GM18511 (cell line): ENCODE measurements around the gene TGFB3.
A peak's percentile ranks its signal among the peaks of the same experiment; 100 is the strongest.
"Not testable (repeated sequence)": the region's sequence is repeated elsewhere in the genome, so short reads cannot be mapped to it uniquely, and the experiment has no call there.

Source experiments
- ATAC-seq: cut with Tn5 transposase; IDR thresholded peaks from one replicate; pipeline ENCODE4 v1.9.1; 2021; ENCODE audit warnings: mild to moderate bottlenecking, moderate library complexity; ENCODE audit not compliant: unreplicated experiment

The TGFB3 gene

GRCh38 chr14:75961662-75962061 is 20.1 kb downstream of the TGFB3 start:
- ATAC-seq = no peak

GRCh38 chr14:75960231-75960630 is 21.6 kb downstream of the TGFB3 start:
- ATAC-seq = peak; percentile 90

- ATAC-seq = no peak
Measured at GRCh38 chr14:75959031-75959430, 22.8 kb downstream of the TGFB3 start.

- ATAC-seq = no peak
Measured at GRCh38 chr14:75952489-75952888, 29.3 kb downstream of the TGFB3 start.

- ATAC-seq = no peak
Measured at GRCh38 chr14:75946785-75947184, 35.0 kb downstream of the TGFB3 start.

- no peak for ATAC-seq
Measured at GRCh38 chr14:75944607-75945241, 37.1 kb downstream of the TGFB3 start.

- no peak for ATAC-seq
Measured at GRCh38 chr14:75941030-75941429, 40.8 kb downstream of the TGFB3 start.

GRCh38 chr14:75939200-75939599 is 42.6 kb downstream of the TGFB3 start:
- no peak for ATAC-seq

GRCh38 chr14:75934998-75935628 is 46.7 kb downstream of the TGFB3 start:
- ATAC-seq = no peak

GRCh38 chr14:75933712-75934296 is 48.0 kb downstream of the TGFB3 start:
- ATAC-seq = no peak

- no peak for ATAC-seq
Measured at GRCh38 chr14:75928690-75929181, 53.1 kb downstream of the TGFB3 start.

GRCh38 chr14:75927564-75928087 is 54.2 kb downstream of the TGFB3 start:
- no peak for ATAC-seq

- no peak for ATAC-seq
Measured at GRCh38 chr14:75926431-75927115, 55.2 kb downstream of the TGFB3 start.

GRCh38 chr14:75925141-75925840 is 56.5 kb downstream of the TGFB3 start:
- not testable (repeated sequence) for ATAC-seq

- not testable (repeated sequence) for ATAC-seq
Measured at GRCh38 chr14:75920421-75920820, 61.4 kb downstream of the TGFB3 start.

GRCh38 chr14:75917946-75918335 is 63.9 kb downstream of the TGFB3 start:
- ATAC-seq = no peak

GRCh38 chr14:75917322-75917945 is 64.4 kb downstream of the TGFB3 start:
- ATAC-seq = no peak

- ATAC-seq = no peak
Measured at GRCh38 chr14:75915045-75915444, 66.8 kb downstream of the TGFB3 start.

- no peak for ATAC-seq
Measured at GRCh38 chr14:75913183-75913582, 68.6 kb downstream of the TGFB3 start.

- ATAC-seq = no peak
Measured at GRCh38 chr14:75911883-75912282, 69.9 kb downstream of the TGFB3 start.
